ENCODE data around the gene PCSK7. TPM values are rescaled to one million over a fixed set of nuclear protein-coding genes. Genes with fewer than 3 reads are reported as not detected.

Gene PCSK7
- total and polyA plus RNA-seq, 2 donors from 2014 or later: 14.5 to 70.2 TPM

DNA sequence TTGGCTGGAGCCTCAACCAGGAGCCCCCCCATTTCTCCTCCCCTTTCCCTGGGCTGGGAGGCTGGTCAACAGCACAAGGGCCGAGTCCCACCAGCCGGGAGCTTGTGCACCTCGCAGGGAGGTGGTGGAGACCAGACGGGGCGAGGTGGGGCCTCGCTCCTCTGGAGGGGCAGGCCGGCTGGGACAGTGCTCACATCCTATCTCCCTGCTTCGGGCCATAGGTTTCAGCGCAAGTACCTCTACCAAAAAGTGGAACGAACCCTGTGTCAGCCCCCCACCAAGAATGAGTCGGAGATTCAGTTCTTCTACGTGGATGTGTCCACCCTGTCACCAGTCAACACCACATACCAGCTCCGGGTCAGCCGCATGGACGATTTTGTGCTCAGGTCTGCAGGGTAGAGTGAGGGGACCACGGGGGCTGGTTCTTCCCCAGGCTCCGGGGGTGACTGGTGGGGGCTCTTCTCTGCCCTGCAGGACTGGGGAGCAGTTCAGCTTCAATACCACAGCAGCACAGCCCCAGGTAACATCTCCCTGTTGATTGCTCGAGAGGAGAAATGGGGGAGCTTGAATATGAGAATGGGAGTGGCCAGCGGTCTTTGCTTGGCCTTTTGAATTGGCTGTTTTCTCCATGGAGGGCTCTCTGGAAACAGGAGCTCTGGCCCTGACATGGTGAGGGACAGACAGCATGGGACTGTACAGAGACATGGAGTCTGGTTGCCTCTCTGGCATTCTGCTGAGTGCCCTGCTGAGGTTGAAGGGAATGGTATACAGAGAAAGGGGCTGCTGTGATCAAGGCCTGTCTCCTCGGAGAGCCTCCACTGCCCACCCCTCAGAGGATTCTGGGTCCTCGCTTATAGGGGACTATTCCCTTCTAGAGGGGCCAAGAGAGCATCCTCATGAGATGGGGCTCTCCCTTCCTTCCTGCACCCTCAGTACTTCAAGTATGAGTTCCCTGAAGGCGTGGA, 50.0 kb downstream of the PCSK7 start:
- no peak overlapping the region for H3K9ac ChIP-seq (ENCODE audit: low read length in 3 of 3)
- FAIRE-seq (no peak), DNase-seq (peak in 3 of 5 donors; percentile 5 to 82 (median 28))
- intact Hi-C loops (cut with DNase I): no loop called here
- no peak overlapping the region for H3K27ac ChIP-seq (ENCODE audit: low read depth in 2 of 2, low read length in 2 of 2)
- no peaks in the 10 kb centered on the region for H3K9me3 ChIP-seq (ENCODE audit: control insufficient read depth in 2 of 3, insufficient read depth in 1 of 3, low read length in 3 of 3)
- H3K4me1 ChIP-seq (ENCODE audit: control insufficient read depth in 2 of 3, insufficient read depth in 2 of 3, low read depth in 1 of 3, low read length in 3 of 3): peaks cover 0 to 19% (median 5%) of the 10 kb centered on the region in 3 donors
- no peak overlapping the region for H3K4me3 ChIP-seq (ENCODE audit: low read length in 3 of 3)
- no peaks in the 10 kb centered on the region for H3K27me3 ChIP-seq (ENCODE audit: control insufficient read depth, insufficient read depth, low read length)
- peaks cover 0 to 13% (median 7%) of the 10 kb centered on the region in 3 donors for H3K36me3 ChIP-seq (ENCODE audit: control insufficient read depth in 2 of 3, insufficient read depth in 3 of 3, low read length in 3 of 3)
- TF ChIP-seq, protein P1, sequence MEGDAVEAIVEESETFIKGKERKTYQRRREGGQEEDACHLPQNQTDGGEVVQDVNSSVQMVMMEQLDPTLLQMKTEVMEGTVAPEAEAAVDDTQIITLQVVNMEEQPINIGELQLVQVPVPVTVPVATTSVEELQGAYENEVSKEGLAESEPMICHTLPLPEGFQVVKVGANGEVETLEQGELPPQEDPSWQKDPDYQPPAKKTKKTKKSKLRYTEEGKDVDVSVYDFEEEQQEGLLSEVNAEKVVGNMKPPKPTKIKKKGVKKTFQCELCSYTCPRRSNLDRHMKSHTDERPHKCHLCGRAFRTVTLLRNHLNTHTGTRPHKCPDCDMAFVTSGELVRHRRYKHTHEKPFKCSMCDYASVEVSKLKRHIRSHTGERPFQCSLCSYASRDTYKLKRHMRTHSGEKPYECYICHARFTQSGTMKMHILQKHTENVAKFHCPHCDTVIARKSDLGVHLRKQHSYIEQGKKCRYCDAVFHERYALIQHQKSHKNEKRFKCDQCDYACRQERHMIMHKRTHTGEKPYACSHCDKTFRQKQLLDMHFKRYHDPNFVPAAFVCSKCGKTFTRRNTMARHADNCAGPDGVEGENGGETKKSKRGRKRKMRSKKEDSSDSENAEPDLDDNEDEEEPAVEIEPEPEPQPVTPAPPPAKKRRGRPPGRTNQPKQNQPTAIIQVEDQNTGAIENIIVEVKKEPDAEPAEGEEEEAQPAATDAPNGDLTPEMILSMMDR (IDR thresholded peaks at IDR 0.05; ENCODE audit: borderline replicate concordance, extremely low read depth, insufficient read depth): no peak

DNA sequence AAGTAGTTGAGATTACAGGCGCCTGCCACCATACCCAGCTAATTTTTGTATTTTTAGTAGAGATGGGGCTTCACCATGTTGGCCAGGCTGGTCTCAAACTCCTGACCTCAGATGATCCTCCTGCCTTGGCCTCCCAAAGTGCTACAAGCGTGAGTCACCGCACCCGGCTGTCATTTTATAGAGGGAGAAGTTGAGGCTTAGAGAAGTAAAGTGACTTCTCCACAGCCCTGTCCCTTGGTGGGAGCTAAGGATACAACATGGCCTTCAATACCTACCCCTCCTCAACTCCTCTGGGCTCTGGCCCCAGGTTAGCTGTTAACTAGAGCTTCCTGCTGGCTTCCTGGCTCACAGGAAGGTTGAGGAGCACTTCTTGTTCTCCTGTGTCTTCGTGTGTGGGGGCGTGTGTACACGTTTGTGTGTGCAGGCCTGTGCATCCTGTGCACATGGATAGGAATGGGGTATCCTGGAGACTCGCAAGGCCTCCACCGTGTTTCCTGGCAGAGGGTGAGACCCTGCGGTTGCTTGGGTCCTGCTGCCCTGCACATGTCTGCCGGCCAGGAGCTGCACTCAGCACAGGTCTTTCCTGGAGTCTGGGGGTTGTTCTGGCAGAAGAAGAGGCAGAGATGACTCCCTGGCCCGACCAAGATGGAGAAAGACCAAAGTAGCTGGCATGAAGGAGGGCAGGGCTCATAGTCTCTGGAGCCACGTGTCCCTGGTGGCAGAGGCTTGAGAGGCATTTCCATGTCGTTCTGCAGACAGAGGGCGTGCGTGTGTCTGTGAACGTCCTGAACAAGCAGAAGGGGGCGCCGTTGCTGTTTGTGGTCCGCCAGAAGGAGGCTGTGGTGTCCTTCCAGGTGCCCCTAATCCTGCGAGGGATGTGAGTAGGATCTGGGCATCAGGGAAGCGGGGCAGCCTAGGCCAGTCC, 51.0 kb downstream of the PCSK7 start:
- H3K4me1 ChIP-seq (ENCODE audit: control insufficient read depth in 2 of 3, insufficient read depth in 2 of 3, low read depth in 1 of 3, low read length in 3 of 3): peaks cover 0 to 19% (median 5%) of the 10 kb centered on the region in 3 donors
- no peaks in the 10 kb centered on the region for H3K9me3 ChIP-seq (ENCODE audit: control insufficient read depth in 2 of 3, insufficient read depth in 1 of 3, low read length in 3 of 3)
- DNase-seq (peak; percentile 59 to 87 (median 78)), FAIRE-seq (no peak)
- intact Hi-C loops (cut with DNase I): no loop called here
- peak overlapping the region in 1 of 3 donors; percentile 17 for H3K4me3 ChIP-seq (ENCODE audit: low read length in 3 of 3)
- peaks cover 0 to 13% (median 7%) of the 10 kb centered on the region in 3 donors for H3K36me3 ChIP-seq (ENCODE audit: control insufficient read depth in 2 of 3, insufficient read depth in 3 of 3, low read length in 3 of 3)
- TF ChIP-seq, protein P1 (IDR thresholded peaks at IDR 0.05; ENCODE audit: borderline replicate concordance, extremely low read depth, insufficient read depth): peak; percentile 74
- no peaks in the 10 kb centered on the region for H3K27me3 ChIP-seq (ENCODE audit: control insufficient read depth, insufficient read depth, low read length)
- H3K27ac ChIP-seq (ENCODE audit: low read depth in 2 of 2, low read length in 2 of 2): no peak overlapping the region
- H3K9ac ChIP-seq (ENCODE audit: low read length in 3 of 3): no peak overlapping the region

DNA sequence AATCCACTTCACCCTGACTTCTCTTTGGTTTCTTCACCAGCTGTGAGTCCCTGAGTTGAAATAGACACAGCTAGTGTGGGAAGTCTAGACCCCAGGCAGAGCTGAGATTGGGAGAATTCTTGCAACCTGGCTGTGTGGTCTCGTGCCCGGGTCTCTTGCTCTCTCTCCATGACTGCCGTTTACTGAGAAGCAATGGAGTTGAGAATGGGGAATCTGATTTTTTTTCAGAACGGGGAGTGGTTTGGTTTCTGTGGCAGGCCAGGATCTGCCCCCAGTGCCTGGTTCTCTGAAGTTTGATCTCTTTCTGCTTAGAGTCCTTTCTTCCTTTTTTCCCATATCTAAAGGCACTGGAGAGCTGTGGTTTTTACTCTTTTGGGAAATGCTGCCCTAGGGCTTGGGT, 51.9 kb downstream of the PCSK7 start:
- peaks cover 0 to 19% (median 5%) of the 10 kb centered on the region in 3 donors for H3K4me1 ChIP-seq (ENCODE audit: control insufficient read depth in 2 of 3, insufficient read depth in 2 of 3, low read depth in 1 of 3, low read length in 3 of 3)
- no peaks in the 10 kb centered on the region for H3K27me3 ChIP-seq (ENCODE audit: control insufficient read depth, insufficient read depth, low read length)
- H3K27ac ChIP-seq (ENCODE audit: low read depth in 2 of 2, low read length in 2 of 2): peak overlapping the region in 1 of 2 donors; percentile 81
- TF ChIP-seq, protein P1 (IDR thresholded peaks at IDR 0.05; ENCODE audit: borderline replicate concordance, extremely low read depth, insufficient read depth): no peak
- H3K4me3 ChIP-seq (ENCODE audit: low read length in 3 of 3): peak overlapping the region in 2 of 3 donors; percentile 82 to 93
- no peak for FAIRE-seq
- peak in 2 of 5 donors; percentile 9 to 35 for DNase-seq
- H3K9ac ChIP-seq (ENCODE audit: low read length in 3 of 3): peak overlapping the region in 1 of 3 donors; percentile 86
- peaks cover 0 to 13% (median 7%) of the 10 kb centered on the region in 3 donors for H3K36me3 ChIP-seq (ENCODE audit: control insufficient read depth in 2 of 3, insufficient read depth in 3 of 3, low read length in 3 of 3)
- H3K9me3 ChIP-seq (ENCODE audit: control insufficient read depth in 2 of 3, insufficient read depth in 1 of 3, low read length in 3 of 3): no peaks in the 10 kb centered on the region
- intact Hi-C loops (cut with DNase I): no loop called here

Data from kidney (tissue), 14 donors.